Mucosa of rectum (tissue), 2 donors: ENCODE data around the gene WSCD2.

Experiments
- H3K27ac ChIP-seq, 2 donors: one replicate each; pipeline ENCODE4 v1.7.0; 2013; ENCODE audit warnings: inconsistent platforms in 2 of 2, low read depth in 2 of 2, low read length in 2 of 2
- H3K27me3 ChIP-seq, 2 donors: one replicate each; pipeline ENCODE4 v1.7.0; 2013; ENCODE audit warnings: low read length in 2 of 2; ENCODE audit not compliant: control insufficient read depth in 2 of 2, insufficient read depth in 2 of 2
- H3K36me3 ChIP-seq, 2 donors: one replicate each; pipeline ENCODE4 v1.7.0; 2013; ENCODE audit warnings: low read length in 2 of 2; ENCODE audit not compliant: control insufficient read depth in 2 of 2, insufficient read depth in 2 of 2
- H3K4me1 ChIP-seq, 2 donors: one replicate each; pipeline ENCODE4 v1.7.0; 2013; ENCODE audit warnings: low read length in 2 of 2, mild to moderate bottlenecking in 1 of 2; ENCODE audit not compliant: control insufficient read depth in 2 of 2, insufficient read depth in 2 of 2
- H3K4me3 ChIP-seq, 2 donors: one replicate each; pipeline ENCODE4 v1.7.0; 2013; ENCODE audit warnings: low read length in 2 of 2
- H3K9ac ChIP-seq, 2 donors: one replicate each; pipeline ENCODE4 v1.7.0; 2013; ENCODE audit warnings: low read length in 2 of 2, low read depth in 1 of 2, mild to moderate bottlenecking in 1 of 2
- H3K9me3 ChIP-seq, 2 donors: one replicate each; pipeline ENCODE4 v1.7.0; 2013; ENCODE audit warnings: low read length in 2 of 2; ENCODE audit not compliant: control insufficient read depth in 2 of 2
- donor health status: healthy.
- donor health status: Normal muscosa, but diverticular disease.

Gene WSCD2

DNA sequence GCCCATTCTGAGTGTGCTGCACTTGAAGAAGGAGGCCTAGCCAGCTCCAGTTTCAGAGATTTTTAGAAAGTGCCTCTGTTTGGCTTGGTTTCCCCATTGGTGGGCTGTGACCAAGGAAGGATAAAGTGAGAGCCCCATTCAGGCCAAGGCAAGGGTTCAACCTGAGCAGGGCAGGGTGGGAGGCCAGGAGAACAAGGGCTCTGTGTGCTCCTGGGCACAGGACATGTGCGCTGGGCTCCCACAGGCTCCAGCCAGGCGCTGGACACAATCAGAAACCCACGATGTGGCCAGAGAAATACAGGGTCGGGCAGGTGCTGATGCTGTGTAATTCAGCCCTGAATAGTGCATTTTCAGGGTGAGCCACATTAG lies 23.1 kb downstream of the WSCD2 start:
- Histone ChIP-seq H3K4me1 (no peaks in the 10 kb centered on the region), H3K36me3 (no peaks in the 10 kb centered on the region), H3K27ac (no peak overlapping the region), H3K9me3 (no peaks in the 10 kb centered on the region), H3K9ac (no peak overlapping the region), H3K27me3 (peaks cover 0 to 4% of the 10 kb centered on the region in 2 donors), H3K4me3 (no peak overlapping the region)

DNA sequence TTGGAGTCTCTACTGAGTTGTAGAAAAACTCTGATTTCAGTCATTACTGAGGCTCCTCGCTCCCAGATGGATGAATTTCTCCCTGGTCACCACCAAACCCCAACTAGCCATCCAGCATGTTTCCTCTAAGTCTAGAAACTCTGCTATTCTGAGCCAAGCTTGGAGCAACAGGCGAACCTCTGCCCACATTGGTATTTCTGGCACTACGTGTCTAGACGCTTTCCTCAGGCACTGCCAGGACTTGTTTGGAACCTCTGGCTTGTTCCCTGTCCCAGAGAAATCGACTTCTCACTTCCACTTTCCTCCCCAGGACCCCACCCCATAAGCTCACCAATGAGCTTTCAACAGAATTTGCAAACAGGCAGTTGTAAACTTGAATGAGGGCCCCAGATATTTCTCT lies 27.6 kb downstream of the WSCD2 start:
- Histone ChIP-seq H3K4me3 (no peak overlapping the region), H3K9me3 (no peaks in the 10 kb centered on the region), H3K27me3 (no peaks in the 10 kb centered on the region), H3K9ac (no peak overlapping the region), H3K27ac (no peak overlapping the region), H3K4me1 (no peaks in the 10 kb centered on the region), H3K36me3 (no peaks in the 10 kb centered on the region)

DNA sequence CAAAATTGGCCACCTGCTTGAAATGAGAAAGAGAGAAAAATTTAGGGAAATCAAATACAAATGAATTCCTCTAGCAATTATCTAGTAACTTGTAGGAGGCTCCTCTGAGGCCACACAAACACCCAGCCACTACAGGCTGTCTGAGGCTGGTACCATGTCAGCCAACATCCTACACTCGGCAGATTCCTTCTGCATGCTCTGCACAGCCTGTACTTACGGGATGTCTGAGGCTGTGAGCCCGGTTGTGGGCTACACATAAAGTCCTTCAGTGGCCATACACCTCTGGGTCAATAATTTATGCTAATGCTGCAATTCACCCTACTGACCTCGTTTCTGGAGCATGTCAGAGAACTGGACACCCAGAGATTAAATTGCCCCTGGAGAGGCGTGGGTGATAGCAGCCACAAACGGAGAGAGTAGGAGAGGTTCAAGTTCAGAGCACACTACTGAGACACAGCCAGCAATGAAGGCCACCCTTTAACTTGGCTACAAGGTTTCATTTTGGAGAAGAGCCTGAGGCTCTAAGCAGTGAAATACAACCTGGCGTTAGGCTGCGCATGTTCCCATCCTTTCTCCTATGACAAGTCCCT lies 28.9 kb downstream of the WSCD2 start:
- H3K27ac ChIP-seq: no peak overlapping the region
- no peak overlapping the region for H3K4me3 ChIP-seq
- no peaks in the 10 kb centered on the region for H3K9me3 ChIP-seq
- H3K9ac ChIP-seq: no peak overlapping the region
- no peaks in the 10 kb centered on the region for H3K4me1 ChIP-seq
- no peaks in the 10 kb centered on the region for H3K36me3 ChIP-seq
- H3K27me3 ChIP-seq: no peaks in the 10 kb centered on the region

DNA sequence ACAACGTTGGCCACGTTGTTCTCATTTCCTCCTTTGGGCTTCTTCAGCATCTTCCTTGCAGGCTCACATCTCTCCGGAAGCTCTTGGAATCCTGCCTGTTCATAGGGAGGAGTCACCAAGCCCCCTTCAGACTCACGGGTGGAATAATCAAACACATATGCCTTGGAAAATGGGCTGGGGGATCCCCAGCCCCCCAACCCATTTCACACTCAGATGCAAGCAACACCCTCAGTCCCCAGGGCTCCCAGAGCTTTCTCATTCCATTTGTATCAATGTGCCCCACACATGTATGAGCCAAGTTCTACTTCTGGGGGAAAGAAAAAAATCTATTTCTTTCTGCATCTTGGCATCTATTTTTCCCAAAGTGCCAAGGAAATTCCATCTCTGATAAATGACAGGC lies 33.1 kb downstream of the WSCD2 start:
- Histone ChIP-seq H3K36me3 (no peaks in the 10 kb centered on the region), H3K9me3 (no peaks in the 10 kb centered on the region), H3K27ac (no peak overlapping the region), H3K4me3 (no peak overlapping the region), H3K27me3 (no peaks in the 10 kb centered on the region), H3K4me1 (no peaks in the 10 kb centered on the region), H3K9ac (no peak overlapping the region)

DNA sequence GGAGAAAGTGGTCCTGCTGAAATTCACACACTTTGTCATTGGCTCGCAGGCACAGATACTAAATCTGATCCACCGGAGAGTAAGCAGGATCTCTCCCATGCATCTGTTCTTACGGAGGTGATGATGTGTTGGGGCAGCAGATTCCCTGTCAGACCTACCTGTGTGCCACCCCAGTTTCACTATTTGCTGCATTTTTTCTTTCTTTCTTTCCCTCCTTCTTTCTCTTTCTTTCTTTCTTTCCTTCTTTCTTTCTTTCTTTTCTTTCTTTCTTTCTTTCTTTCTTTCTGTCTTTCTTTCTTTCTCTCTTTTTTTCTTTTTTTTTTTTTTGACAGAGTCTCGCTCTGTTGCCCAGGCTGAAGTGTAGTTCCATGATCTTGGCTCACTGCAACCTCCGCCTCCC lies 37.4 kb downstream of the WSCD2 start:
- Histone ChIP-seq H3K9me3 (no peaks in the 10 kb centered on the region), H3K4me3 (no peak overlapping the region), H3K27me3 (no peaks in the 10 kb centered on the region), H3K27ac (no peak overlapping the region), H3K9ac (no peak overlapping the region), H3K4me1 (no peaks in the 10 kb centered on the region), H3K36me3 (no peaks in the 10 kb centered on the region)

DNA sequence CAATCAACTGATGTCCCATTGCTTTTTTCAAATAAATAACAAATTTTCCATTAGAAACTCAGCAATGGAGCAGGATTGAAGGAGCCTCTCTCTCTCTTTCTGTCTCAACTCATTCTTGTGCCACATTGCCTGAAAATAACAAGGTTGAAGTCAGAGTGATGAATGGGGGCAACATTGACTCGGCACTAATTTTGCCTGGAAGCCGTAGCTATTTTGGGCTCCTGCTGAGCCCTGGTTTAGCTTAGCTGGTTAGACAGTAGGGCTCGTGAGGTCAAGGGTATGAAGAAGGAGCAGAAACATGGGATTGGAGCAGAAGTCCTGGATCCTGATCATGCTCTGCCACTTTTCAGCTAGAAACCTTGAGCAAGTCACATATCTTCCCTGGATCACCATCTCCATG lies 38.9 kb downstream of the WSCD2 start:
- H3K9ac ChIP-seq: no peak overlapping the region
- no peaks in the 10 kb centered on the region for H3K27me3 ChIP-seq
- no peaks in the 10 kb centered on the region for H3K9me3 ChIP-seq
- H3K4me1 ChIP-seq: no peaks in the 10 kb centered on the region
- no peak overlapping the region for H3K4me3 ChIP-seq
- H3K36me3 ChIP-seq: no peaks in the 10 kb centered on the region
- H3K27ac ChIP-seq: no peak overlapping the region

DNA sequence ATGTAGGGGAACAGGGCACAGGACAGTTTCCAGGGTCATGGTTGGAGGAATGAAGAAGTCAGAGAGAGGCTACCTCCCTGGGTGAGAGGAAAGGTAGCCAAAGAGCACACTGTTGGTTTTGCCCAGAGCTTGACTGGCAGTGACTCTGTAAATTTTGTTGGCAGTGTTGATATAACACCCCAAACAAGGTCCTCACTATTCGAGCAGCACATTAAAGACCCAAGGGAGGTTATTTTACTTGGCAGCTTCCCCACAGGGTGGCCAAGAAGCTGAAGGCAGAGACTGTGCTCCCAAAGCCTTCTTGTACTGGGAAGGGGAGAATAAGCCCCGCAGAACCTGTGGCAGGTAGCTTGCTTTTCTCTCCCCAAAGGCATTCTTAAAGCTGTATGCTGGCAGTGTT lies 40.6 kb downstream of the WSCD2 start:
- no peaks in the 10 kb centered on the region for H3K9me3 ChIP-seq
- no peaks in the 10 kb centered on the region for H3K27me3 ChIP-seq
- H3K36me3 ChIP-seq: no peaks in the 10 kb centered on the region
- H3K4me1 ChIP-seq: no peaks in the 10 kb centered on the region
- H3K9ac ChIP-seq: no peak overlapping the region
- H3K27ac ChIP-seq: no peak overlapping the region
- H3K4me3 ChIP-seq: no peak overlapping the region

DNA sequence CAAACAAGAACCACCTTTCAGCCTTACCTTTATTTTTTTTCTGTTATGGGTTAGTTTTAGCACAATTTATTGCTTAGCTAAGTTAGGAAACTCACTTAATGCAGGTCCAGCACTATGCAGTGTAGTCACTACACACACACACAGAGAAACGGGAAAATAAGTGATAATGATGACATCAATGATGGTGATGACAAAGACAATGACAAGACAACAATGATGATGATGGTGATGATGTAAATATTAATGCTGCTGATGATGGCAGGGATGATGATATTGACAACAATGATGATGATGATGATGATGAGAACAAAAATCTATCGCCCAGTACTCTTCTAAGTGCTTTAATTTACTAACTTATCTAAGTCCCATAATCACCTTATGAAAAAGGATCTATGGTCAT lies 41.1 kb downstream of the WSCD2 start:
- Histone ChIP-seq H3K4me3 (no peak overlapping the region), H3K27me3 (no peaks in the 10 kb centered on the region), H3K27ac (no peak overlapping the region), H3K9me3 (no peaks in the 10 kb centered on the region), H3K36me3 (no peaks in the 10 kb centered on the region), H3K9ac (no peak overlapping the region), H3K4me1 (no peaks in the 10 kb centered on the region)

DNA sequence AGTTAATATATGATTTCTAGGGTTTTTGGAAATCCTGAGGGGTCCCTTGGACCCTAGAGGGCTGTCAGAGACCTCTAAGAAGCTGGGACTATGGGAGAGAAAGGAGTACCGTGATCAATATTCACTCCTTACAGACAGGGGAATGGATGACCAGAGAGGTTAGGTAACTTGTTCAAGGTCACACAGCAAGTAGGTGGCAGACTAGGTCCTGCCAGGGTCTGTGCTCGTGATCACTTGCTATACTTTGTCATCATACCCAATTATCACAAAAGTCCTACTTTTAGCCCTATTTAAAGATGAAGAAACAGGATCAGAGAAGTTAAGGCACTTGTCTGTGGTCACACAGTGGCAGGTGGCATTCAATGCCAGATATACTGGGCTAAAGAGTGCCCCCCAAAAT lies 42.9 kb downstream of the WSCD2 start:
- no peak overlapping the region for H3K4me3 ChIP-seq
- H3K4me1 ChIP-seq: no peaks in the 10 kb centered on the region
- H3K27ac ChIP-seq: no peak overlapping the region
- H3K9me3 ChIP-seq: no peaks in the 10 kb centered on the region
- H3K36me3 ChIP-seq: no peaks in the 10 kb centered on the region
- no peaks in the 10 kb centered on the region for H3K27me3 ChIP-seq
- H3K9ac ChIP-seq: no peak overlapping the region

DNA sequence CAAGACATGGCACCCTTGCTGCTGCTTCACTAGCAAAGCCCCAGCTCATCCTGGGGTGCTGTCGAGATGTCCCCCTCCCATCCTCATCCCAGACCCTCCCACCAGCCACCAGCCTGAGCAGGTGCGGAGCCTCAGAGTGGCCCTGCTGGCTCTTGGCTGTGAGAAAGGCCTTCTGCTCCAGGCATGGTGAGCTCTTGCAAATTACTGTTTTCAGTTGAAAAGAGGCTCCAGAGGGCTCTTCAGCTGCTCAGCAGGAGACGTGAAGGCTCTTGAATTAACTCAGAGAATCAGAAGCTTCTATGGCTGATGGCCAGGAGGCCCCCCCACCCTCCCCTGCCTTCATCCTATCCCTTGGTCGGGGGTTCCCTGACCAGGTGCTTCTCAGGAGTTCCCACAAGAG lies 44.1 kb downstream of the WSCD2 start:
- H3K4me1 ChIP-seq: no peaks in the 10 kb centered on the region
- H3K27me3 ChIP-seq: no peaks in the 10 kb centered on the region
- no peaks in the 10 kb centered on the region for H3K9me3 ChIP-seq
- no peak overlapping the region for H3K9ac ChIP-seq
- H3K36me3 ChIP-seq: no peaks in the 10 kb centered on the region
- no peak overlapping the region for H3K27ac ChIP-seq
- H3K4me3 ChIP-seq: no peak overlapping the region

DNA sequence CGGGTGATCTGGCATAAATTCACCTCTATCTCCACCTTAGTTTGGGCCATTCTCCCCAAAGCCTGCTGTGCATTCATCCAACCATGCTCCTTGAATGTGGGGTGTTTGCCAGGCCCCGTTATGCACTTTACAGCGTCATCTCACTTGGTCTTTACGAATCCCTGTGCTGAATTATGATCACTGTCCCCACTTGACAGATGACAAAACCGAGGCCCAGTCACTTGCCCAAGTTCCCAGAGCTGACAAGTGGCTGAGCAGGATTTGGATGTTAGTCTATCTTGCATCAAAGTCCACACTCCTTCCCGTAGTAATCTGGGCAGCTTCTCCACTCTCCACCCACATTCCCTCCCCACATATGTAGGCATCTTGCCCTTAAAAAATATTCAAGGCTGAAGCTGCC lies 44.8 kb downstream of the WSCD2 start:
- Histone ChIP-seq H3K36me3 (no peaks in the 10 kb centered on the region), H3K27ac (no peak overlapping the region), H3K27me3 (no peaks in the 10 kb centered on the region), H3K9me3 (no peaks in the 10 kb centered on the region), H3K4me3 (no peak overlapping the region), H3K9ac (no peak overlapping the region), H3K4me1 (no peaks in the 10 kb centered on the region)
